Measurements from ENCODE around the gene ALG14. TPM values are rescaled to one million over a fixed set of nuclear protein-coding genes. Genes with fewer than 3 reads are reported as not detected.

Gene ALG14
- total and polyA plus RNA-seq, 2 donors from 2014 or later: 8.6 to 11.3 TPM

GRCh38 chr1:94973309-94973922, 99.3 kb downstream of the ALG14 start:
- no peaks in the 10 kb centered on the region for H3K27me3 ChIP-seq (ENCODE audit: control insufficient read depth, insufficient read depth, low read length)
- intact Hi-C loops (cut with DNase I): no loop called here
- no peaks in the 10 kb centered on the region for H3K36me3 ChIP-seq (ENCODE audit: control insufficient read depth in 2 of 3, insufficient read depth in 3 of 3, low read length in 3 of 3)
- no peaks in the 10 kb centered on the region for H3K9me3 ChIP-seq (ENCODE audit: control insufficient read depth in 2 of 3, insufficient read depth in 1 of 3, low read length in 3 of 3)
- DNase-seq (no peak), FAIRE-seq (no peak)
- H3K4me1 ChIP-seq (ENCODE audit: control insufficient read depth in 2 of 3, insufficient read depth in 2 of 3, low read depth in 1 of 3, low read length in 3 of 3): peaks cover 0 to 9% (median 4%) of the 10 kb centered on the region in 3 donors
- no peak overlapping the region for H3K4me3 ChIP-seq (ENCODE audit: low read length in 3 of 3)
- H3K27ac ChIP-seq (ENCODE audit: low read depth in 2 of 2, low read length in 2 of 2): peak overlapping the region in 1 of 2 donors; percentile 18
- H3K9ac ChIP-seq (ENCODE audit: low read length in 3 of 3): no peak overlapping the region
- TF ChIP-seq CTCF (IDR thresholded peaks at IDR 0.05; ENCODE audit: borderline replicate concordance, extremely low read depth, insufficient read depth): no peak

- Histone ChIP-seq H3K27ac (ENCODE audit: low read depth in 2 of 2, low read length in 2 of 2) (peak overlapping the region in 1 of 2 donors; percentile 83), H3K4me1 (ENCODE audit: control insufficient read depth in 2 of 3, insufficient read depth in 2 of 3, low read depth in 1 of 3, low read length in 3 of 3) (peaks cover 0 to 9% (median 4%) of the 10 kb centered on the region in 3 donors), H3K27me3 (ENCODE audit: control insufficient read depth, insufficient read depth, low read length) (no peaks in the 10 kb centered on the region), H3K9me3 (ENCODE audit: control insufficient read depth in 2 of 3, insufficient read depth in 1 of 3, low read length in 3 of 3) (no peaks in the 10 kb centered on the region), H3K36me3 (ENCODE audit: control insufficient read depth in 2 of 3, insufficient read depth in 3 of 3, low read length in 3 of 3) (no peaks in the 10 kb centered on the region), H3K4me3 (ENCODE audit: low read length in 3 of 3) (no peak overlapping the region), H3K9ac (ENCODE audit: low read length in 3 of 3) (no peak overlapping the region)
- DNase-seq (no peak), FAIRE-seq (no peak)
- TF ChIP-seq CTCF (IDR thresholded peaks at IDR 0.05; ENCODE audit: borderline replicate concordance, extremely low read depth, insufficient read depth): no peak
- intact Hi-C loops (cut with DNase I): no loop called here
Measured at GRCh38 chr1:94971491-94971924, 101.2 kb downstream of the ALG14 start.

- FAIRE-seq (no peak), DNase-seq (no peak)
- Histone ChIP-seq H3K4me1 (ENCODE audit: control insufficient read depth in 2 of 3, insufficient read depth in 2 of 3, low read depth in 1 of 3, low read length in 3 of 3) (peaks cover 0 to 9% (median 4%) of the 10 kb centered on the region in 3 donors), H3K9me3 (ENCODE audit: control insufficient read depth in 2 of 3, insufficient read depth in 1 of 3, low read length in 3 of 3) (no peaks in the 10 kb centered on the region), H3K36me3 (ENCODE audit: control insufficient read depth in 2 of 3, insufficient read depth in 3 of 3, low read length in 3 of 3) (no peaks in the 10 kb centered on the region), H3K9ac (ENCODE audit: low read length in 3 of 3) (no peak overlapping the region), H3K27me3 (ENCODE audit: control insufficient read depth, insufficient read depth, low read length) (no peaks in the 10 kb centered on the region), H3K4me3 (ENCODE audit: low read length in 3 of 3) (no peak overlapping the region), H3K27ac (ENCODE audit: low read depth in 2 of 2, low read length in 2 of 2) (peak overlapping the region in 1 of 2 donors; percentile 42)
- TF ChIP-seq CTCF (IDR thresholded peaks at IDR 0.05; ENCODE audit: borderline replicate concordance, extremely low read depth, insufficient read depth): no peak
- intact Hi-C loops (cut with DNase I): no loop called here
Measured at GRCh38 chr1:94970783-94971182, 102.0 kb downstream of the ALG14 start.

Measured in kidney (tissue), 14 donors.